IPS-NIHi11 (cell line): ENCODE data around the gene SLC38A1.
"Not testable (repeated sequence)": the region's sequence is repeated elsewhere in the genome, so short reads cannot be mapped to it uniquely, and the experiment has no call there.

Experiments used
- DNase-seq: peaks from one replicate; pipeline ENCODE4 v3.0.0; 2012; ENCODE audit warnings: mixed read lengths, low spot score

SLC38A1 gene

GRCh38 chr12:46264057-46264456 lies 4.8 kb downstream of the SLC38A1 start:
- no peak for DNase-seq

- no peak for DNase-seq
These were observed 5.5 kb downstream of the SLC38A1 start for GRCh38 chr12:46263140-46264016.

GRCh38 chr12:46261646-46262045 lies 7.2 kb downstream of the SLC38A1 start:
- DNase-seq, result no peak

GRCh38 chr12:46260913-46261476 lies 7.8 kb downstream of the SLC38A1 start:
- DNase-seq, result no peak

GRCh38 chr12:46260124-46260912 lies 8.5 kb downstream of the SLC38A1 start:
- DNase-seq, result peak; percentile 36

- no peak for DNase-seq
These were observed 9.1 kb downstream of the SLC38A1 start for GRCh38 chr12:46259713-46260112.

- DNase-seq, result no peak
These were observed 9.8 kb downstream of the SLC38A1 start for GRCh38 chr12:46259071-46259470.

GRCh38 chr12:46258129-46258528 lies 10.7 kb downstream of the SLC38A1 start:
- DNase-seq, result no peak

GRCh38 chr12:46256942-46257341 lies 11.9 kb downstream of the SLC38A1 start:
- DNase-seq, result no peak

GRCh38 chr12:46253544-46254162 lies 15.2 kb downstream of the SLC38A1 start:
- DNase-seq, result no peak

- not testable (repeated sequence) for DNase-seq
These were observed 16.8 kb downstream of the SLC38A1 start for GRCh38 chr12:46251994-46252393.

- DNase-seq, result not testable (repeated sequence)
These were observed 18.9 kb downstream of the SLC38A1 start for GRCh38 chr12:46249960-46250359.

- DNase-seq, result no peak
These were observed 22.7 kb downstream of the SLC38A1 start for GRCh38 chr12:46246021-46246700.

GRCh38 chr12:46244997-46245396 lies 23.8 kb downstream of the SLC38A1 start:
- DNase-seq, result no peak

- no peak for DNase-seq
These were observed 24.4 kb downstream of the SLC38A1 start for GRCh38 chr12:46244273-46244915.

GRCh38 chr12:46242569-46242968 lies 26.3 kb downstream of the SLC38A1 start:
- DNase-seq, result no peak

- DNase-seq, result no peak
These were observed 28.4 kb downstream of the SLC38A1 start for GRCh38 chr12:46240436-46240835.

- DNase-seq, result no peak
These were observed 30.0 kb downstream of the SLC38A1 start for GRCh38 chr12:46238821-46239220.

GRCh38 chr12:46237371-46238045 lies 31.3 kb downstream of the SLC38A1 start:
- DNase-seq, result no peak

- no peak for DNase-seq
These were observed 34.8 kb downstream of the SLC38A1 start for GRCh38 chr12:46234000-46234399.

- DNase-seq, result no peak
These were observed 35.4 kb downstream of the SLC38A1 start for GRCh38 chr12:46233423-46233822.
